ENCODE data around the gene ETV6. TPM values are rescaled to one million over a fixed set of nuclear protein-coding genes. Genes with fewer than 3 reads are reported as not detected.

Gene ETV6
- total RNA-seq, 1 experiment from 2014 or later: 17.2 TPM

- DNase-seq (ENCODE audit: low read depth, low spot score): no peak
- ChIA-PET CTCF (no interaction called here), POLR2A (no interaction called here)
- no peak overlapping the region for H3K27ac ChIP-seq (ENCODE audit: low read length)
- BruUV-seq (replicated peaks): no TSS peak
- in situ Hi-C loops (cut with HindIII; ENCODE audit: low pct_unique_long_range_greater_than_20kb, low sequenced_read_pairs): no loop called here
- peaks cover 5% of the 10 kb centered on the region; the same call in 1 of the 2 replicates for H3K9me3 ChIP-seq (ENCODE audit: control insufficient read depth, insufficient read depth, low read depth, low read length)
- intact Hi-C loops (cut with micrococcal nuclease; ENCODE audit: unreplicated experiment): no loop called here
- H3K4me3 ChIP-seq (ENCODE audit: low read depth in 2 of 2, low read length in 2 of 2): no peak overlapping the region
- H3K36me3 ChIP-seq (ENCODE audit: control insufficient read depth, insufficient read depth, low read length): no peaks in the 10 kb centered on the region
- H3K27me3 ChIP-seq (ENCODE audit: control insufficient read depth, insufficient read depth, low read length): no peaks in the 10 kb centered on the region
- no peaks in the 10 kb centered on the region for H3K4me1 ChIP-seq (ENCODE audit: control insufficient read depth, insufficient read depth, low read length)
- ATAC-seq: no peak
- TF ChIP-seq SIN3A (IDR thresholded peaks at IDR 0.05; ENCODE audit: borderline replicate concordance, insufficient read depth, low read depth, low read length) (no peak), CTCF (IDR thresholded peaks at IDR 0.05) (no peak), TCF7L2 (IDR thresholded peaks at IDR 0.05; ENCODE audit: low read depth, low read length) (no peak), POLR2AphosphoS5 (IDR thresholded peaks at IDR 0.05; ENCODE audit: low read depth, low read length) (no peak)
- TF ChIP-seq, protein P1, sequence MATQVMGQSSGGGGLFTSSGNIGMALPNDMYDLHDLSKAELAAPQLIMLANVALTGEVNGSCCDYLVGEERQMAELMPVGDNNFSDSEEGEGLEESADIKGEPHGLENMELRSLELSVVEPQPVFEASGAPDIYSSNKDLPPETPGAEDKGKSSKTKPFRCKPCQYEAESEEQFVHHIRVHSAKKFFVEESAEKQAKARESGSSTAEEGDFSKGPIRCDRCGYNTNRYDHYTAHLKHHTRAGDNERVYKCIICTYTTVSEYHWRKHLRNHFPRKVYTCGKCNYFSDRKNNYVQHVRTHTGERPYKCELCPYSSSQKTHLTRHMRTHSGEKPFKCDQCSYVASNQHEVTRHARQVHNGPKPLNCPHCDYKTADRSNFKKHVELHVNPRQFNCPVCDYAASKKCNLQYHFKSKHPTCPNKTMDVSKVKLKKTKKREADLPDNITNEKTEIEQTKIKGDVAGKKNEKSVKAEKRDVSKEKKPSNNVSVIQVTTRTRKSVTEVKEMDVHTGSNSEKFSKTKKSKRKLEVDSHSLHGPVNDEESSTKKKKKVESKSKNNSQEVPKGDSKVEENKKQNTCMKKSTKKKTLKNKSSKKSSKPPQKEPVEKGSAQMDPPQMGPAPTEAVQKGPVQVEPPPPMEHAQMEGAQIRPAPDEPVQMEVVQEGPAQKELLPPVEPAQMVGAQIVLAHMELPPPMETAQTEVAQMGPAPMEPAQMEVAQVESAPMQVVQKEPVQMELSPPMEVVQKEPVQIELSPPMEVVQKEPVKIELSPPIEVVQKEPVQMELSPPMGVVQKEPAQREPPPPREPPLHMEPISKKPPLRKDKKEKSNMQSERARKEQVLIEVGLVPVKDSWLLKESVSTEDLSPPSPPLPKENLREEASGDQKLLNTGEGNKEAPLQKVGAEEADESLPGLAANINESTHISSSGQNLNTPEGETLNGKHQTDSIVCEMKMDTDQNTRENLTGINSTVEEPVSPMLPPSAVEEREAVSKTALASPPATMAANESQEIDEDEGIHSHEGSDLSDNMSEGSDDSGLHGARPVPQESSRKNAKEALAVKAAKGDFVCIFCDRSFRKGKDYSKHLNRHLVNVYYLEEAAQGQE (IDR thresholded peaks at IDR 0.05; ENCODE audit: insufficient read depth in 1 of 2, low read depth in 2 of 2, low read length in 1 of 2): no peak
Measured at GRCh38 chr12:11863478-11863906, 214.0 kb downstream of the ETV6 start.

GRCh38 chr12:11863988-11864387, 214.5 kb downstream of the ETV6 start:
- Histone ChIP-seq H3K4me1 (ENCODE audit: control insufficient read depth, insufficient read depth, low read length) (no peaks in the 10 kb centered on the region), H3K9me3 (ENCODE audit: control insufficient read depth, insufficient read depth, low read depth, low read length) (peaks cover 5% of the 10 kb centered on the region; the same call in 1 of the 2 replicates), H3K27ac (ENCODE audit: low read length) (no peak overlapping the region), H3K27me3 (ENCODE audit: control insufficient read depth, insufficient read depth, low read length) (no peaks in the 10 kb centered on the region), H3K4me3 (ENCODE audit: low read depth in 2 of 2, low read length in 2 of 2) (no peak overlapping the region), H3K36me3 (ENCODE audit: control insufficient read depth, insufficient read depth, low read length) (no peaks in the 10 kb centered on the region)
- ATAC-seq (no peak), DNase-seq (ENCODE audit: low read depth, low spot score) (no peak)
- no TSS peak for BruUV-seq (replicated peaks)
- TF ChIP-seq CTCF (IDR thresholded peaks at IDR 0.05): no peak
- intact Hi-C loops (cut with micrococcal nuclease; ENCODE audit: unreplicated experiment): no loop called here
- in situ Hi-C loops (cut with HindIII; ENCODE audit: low pct_unique_long_range_greater_than_20kb, low sequenced_read_pairs): no loop called here
- ChIA-PET CTCF (no interaction called here), POLR2A (no interaction called here)

GRCh38 chr12:11865824-11866223, 216.3 kb downstream of the ETV6 start:
- H3K4me1 ChIP-seq (ENCODE audit: control insufficient read depth, insufficient read depth, low read length): no peaks in the 10 kb centered on the region
- no peaks in the 10 kb centered on the region for H3K36me3 ChIP-seq (ENCODE audit: control insufficient read depth, insufficient read depth, low read length)
- ChIA-PET CTCF (no interaction called here), POLR2A (no interaction called here)
- TF ChIP-seq SIN3A (IDR thresholded peaks at IDR 0.05; ENCODE audit: borderline replicate concordance, insufficient read depth, low read depth, low read length) (no peak), POLR2AphosphoS5 (IDR thresholded peaks at IDR 0.05; ENCODE audit: low read depth, low read length) (no peak), TCF7L2 (IDR thresholded peaks at IDR 0.05; ENCODE audit: low read depth, low read length) (no peak), CTCF (IDR thresholded peaks at IDR 0.05) (no peak)
- TF ChIP-seq, protein P1 (IDR thresholded peaks at IDR 0.05; ENCODE audit: insufficient read depth in 1 of 2, low read depth in 2 of 2, low read length in 1 of 2): no peak
- no TSS peak for BruUV-seq (replicated peaks)
- no peak overlapping the region for H3K4me3 ChIP-seq (ENCODE audit: low read depth in 2 of 2, low read length in 2 of 2)
- H3K9me3 ChIP-seq (ENCODE audit: control insufficient read depth, insufficient read depth, low read depth, low read length): peaks cover 5% of the 10 kb centered on the region; the same call in 1 of the 2 replicates
- intact Hi-C loops (cut with micrococcal nuclease; ENCODE audit: unreplicated experiment): no loop called here
- ATAC-seq (no peak), DNase-seq (ENCODE audit: low read depth, low spot score) (no peak)
- H3K27ac ChIP-seq (ENCODE audit: low read length): no peak overlapping the region
- no peaks in the 10 kb centered on the region for H3K27me3 ChIP-seq (ENCODE audit: control insufficient read depth, insufficient read depth, low read length)
- in situ Hi-C loops (cut with HindIII; ENCODE audit: low pct_unique_long_range_greater_than_20kb, low sequenced_read_pairs): no loop called here

All from Panc1 (cell line).